H9 (cell line): ENCODE data around the gene UBE2E1. TPM values are rescaled to one million over a fixed set of nuclear protein-coding genes. Genes with fewer than 3 reads are reported as not detected.

Source experiments
- DNase-seq: peaks from one replicate; pipeline ENCODE4 v3.0.0-alpha.2; 2017
- H2AFZ ChIP-seq: one replicate; pipeline ENCODE4 v1.6.1; 2013; ENCODE audit warnings: mild to moderate bottlenecking, low read length, control low read depth, moderate library complexity
- H2AK5ac ChIP-seq: 2 replicates; pipeline ENCODE4 v1.6.1; 2013; ENCODE audit warnings: low read length, control low read depth, mixed read lengths; ENCODE audit not compliant: insufficient read length
- H2BK120ac ChIP-seq: one replicate; pipeline ENCODE4 v1.6.1; 2013; ENCODE audit warnings: low read depth, mild to moderate bottlenecking, low read length, control low read depth, inconsistent platforms; ENCODE audit not compliant: poor library complexity, severe bottlenecking
- H2BK12ac ChIP-seq: 2 replicates; pipeline ENCODE4 v1.6.1; 2013; ENCODE audit warnings: low read length, control low read depth, mixed read lengths, low read depth; ENCODE audit not compliant: insufficient read length
- H2BK15ac ChIP-seq: 2 replicates; pipeline ENCODE4 v1.6.1; 2013; ENCODE audit warnings: low read depth, low read length, control low read depth
- H2BK20ac ChIP-seq: one replicate; pipeline ENCODE4 v1.6.1; 2013; ENCODE audit warnings: low read depth, mild to moderate bottlenecking, low read length, control low read depth, inconsistent platforms; ENCODE audit not compliant: poor library complexity, severe bottlenecking
- H2BK5ac ChIP-seq: 2 replicates; pipeline ENCODE4 v1.6.1; 2013; ENCODE audit warnings: low read length, control low read depth, mixed read lengths; ENCODE audit not compliant: insufficient read length
- H3K14ac ChIP-seq: 2 replicates; pipeline ENCODE4 v1.6.1; 2013; ENCODE audit warnings: low read length, control low read depth; ENCODE audit not compliant: insufficient read depth
- H3K18ac ChIP-seq: 2 replicates; pipeline ENCODE4 v1.6.1; 2013; ENCODE audit warnings: low read depth, mild to moderate bottlenecking, mixed read lengths, low read length, control low read depth; ENCODE audit not compliant: insufficient read length
- H3K23ac ChIP-seq: 2 replicates; pipeline ENCODE4 v1.6.1; 2013; ENCODE audit warnings: low read length, control low read depth, mixed read lengths, low read depth; ENCODE audit not compliant: insufficient read length
- H3K23me2 ChIP-seq: 2 replicates; pipeline ENCODE4 v1.6.1; 2013; ENCODE audit warnings: low read depth, mild to moderate bottlenecking, mixed read lengths, low read length, control low read depth; ENCODE audit not compliant: insufficient read length, poor library complexity, severe bottlenecking
- H3K27ac ChIP-seq: 2 replicates; pipeline ENCODE4 v1.5.1; 2013; ENCODE audit warnings: low read length, control low read depth, mixed read lengths, low read depth; ENCODE audit not compliant: insufficient read length
- H3K27me3 ChIP-seq: 2 replicates; pipeline ENCODE4 v1.6.1; 2013; ENCODE audit warnings: low read length, control low read depth, inconsistent platforms; ENCODE audit not compliant: insufficient read depth
- H3K4ac ChIP-seq: 2 replicates; pipeline ENCODE4 v1.6.1; 2013; ENCODE audit warnings: low read depth, mild to moderate bottlenecking, control low read depth, inconsistent platforms, low read length, moderate library complexity
- H3K4me1 ChIP-seq: 2 replicates; pipeline ENCODE4 v1.6.1; 2013; ENCODE audit warnings: low read length, control low read depth, inconsistent platforms; ENCODE audit not compliant: insufficient read depth
- H3K4me2 ChIP-seq: 2 replicates; pipeline ENCODE4 v1.6.1; 2013; ENCODE audit warnings: low read length, control low read depth, mixed read lengths; ENCODE audit not compliant: insufficient read length, insufficient read depth
- H3K56ac ChIP-seq: 2 replicates; pipeline ENCODE4 v1.6.1; 2013; ENCODE audit warnings: low read depth, mild to moderate bottlenecking, mixed read lengths, low read length, control low read depth; ENCODE audit not compliant: insufficient read length
- H3K79me1 ChIP-seq: 2 replicates; pipeline ENCODE4 v1.6.1; 2013; ENCODE audit warnings: low read depth, mild to moderate bottlenecking, moderate library complexity, low read length, control low read depth, inconsistent platforms; ENCODE audit not compliant: insufficient read depth, poor library complexity, severe bottlenecking
- H3K79me2 ChIP-seq: 2 replicates; pipeline ENCODE4 v1.6.1; 2013; ENCODE audit warnings: low read length, control low read depth, inconsistent platforms; ENCODE audit not compliant: insufficient read depth
- H3K9ac ChIP-seq: 2 replicates; pipeline ENCODE4 v1.6.1; 2013; ENCODE audit warnings: low read length, control low read depth, mixed read lengths; ENCODE audit not compliant: insufficient read length; ENCODE audit errors: extremely low read depth
- H3K9me3 ChIP-seq: one replicate; pipeline ENCODE4 v1.6.1; 2013; ENCODE audit warnings: low read depth, low read length, inconsistent platforms; ENCODE audit not compliant: control insufficient read depth
- H3T11ph ChIP-seq: one replicate; pipeline ENCODE4 v1.6.1; 2013; ENCODE audit warnings: mild to moderate bottlenecking, low read length, control low read depth, inconsistent platforms
- H4K20me1 ChIP-seq: one replicate; pipeline ENCODE4 v1.6.1; 2013; ENCODE audit not compliant: control insufficient read depth, insufficient read length, insufficient read depth
- H4K5ac ChIP-seq: 2 replicates; pipeline ENCODE4 v1.6.1; 2013; ENCODE audit warnings: low read depth, mild to moderate bottlenecking, mixed read lengths, low read length, control low read depth; ENCODE audit not compliant: insufficient read length
- H4K8ac ChIP-seq: replicated peaks from 2 replicates; pipeline ENCODE4 v1.6.1; 2013; ENCODE audit warnings: low read length, control low read depth, mixed read lengths, low read depth; ENCODE audit not compliant: insufficient read length
- H4K91ac ChIP-seq: 2 replicates; pipeline ENCODE4 v1.6.1; 2013; ENCODE audit warnings: low read depth, mild to moderate bottlenecking, moderate library complexity, mixed read lengths, low read length, control low read depth; ENCODE audit not compliant: insufficient read length
- H3K27ac Mint-ChIP-seq, 3 experiments: 2 replicates in 2 of 3; 3 replicates in 1 of 3; pipeline ENCODE4 v1.8.0; 2020 to 2021; ENCODE audit warnings: mixed read lengths in 3 of 3, mild to moderate bottlenecking in 1 of 3, moderate library complexity in 1 of 3
- H3K27me3 Mint-ChIP-seq: 2 replicates; pipeline ENCODE4 v1.8.0; 2021; ENCODE audit warnings: low read depth, mild to moderate bottlenecking, moderate library complexity, mixed read lengths
- H3K36me3 Mint-ChIP-seq, 3 experiments: 2 replicates in 2 of 3; 3 replicates in 1 of 3; pipeline ENCODE4 v1.8.0; 2020 to 2021; ENCODE audit warnings: low read depth in 3 of 3, mixed read lengths in 3 of 3; ENCODE audit not compliant: insufficient read depth in 1 of 3
- H3K4me1 Mint-ChIP-seq, 2 experiments: 2 replicates each; pipeline ENCODE4 v1.8.0; 2020; ENCODE audit warnings: mixed read lengths in 2 of 2
- H3K4me3 Mint-ChIP-seq, 2 experiments: 2 replicates in 1 of 2; 3 replicates in 1 of 2; pipeline ENCODE4 v1.8.0; 2020 to 2021; ENCODE audit warnings: mild to moderate bottlenecking in 2 of 2, mixed read lengths in 2 of 2, moderate library complexity in 1 of 2
- H3K9me3 Mint-ChIP-seq, 2 experiments: 2 replicates in 1 of 2; 3 replicates in 1 of 2; pipeline ENCODE4 v1.8.0; 2020; ENCODE audit warnings: mild to moderate bottlenecking in 2 of 2, mixed read lengths in 2 of 2, moderate library complexity in 1 of 2
- WGBS: extraction: QIAGEN DNeasy Blood & Tissue Kit; methylation state at CpG from one replicate; pipeline ENCODE4 v1.1.7; 2013; ENCODE audit warnings: missing lambda C conversion rate, low lambda C conversion rate, mixed read lengths; ENCODE audit not compliant: insufficient read length; ENCODE audit errors: extremely low coverage; 5-methylcytosine and 5-hydroxymethylcytosine counted together
- total RNA-seq: library from RNA; stranded (reverse); gene quantifications from 2 replicates; pipeline ENCODE4 v1.2.1, GENCODE V29; 2021
- TF ChIP-seq, protein P1 (sequence below): fragments of 200-600 bp; sonication (generic); conservative IDR thresholded peaks from 3 replicates; pipeline ENCODE4 v1.8.0; 2021; ENCODE audit warnings: antibody characterized with exemption, mild to moderate bottlenecking

Gene UBE2E1
- total RNA-seq, 1 experiment from 2014 or later: 142 TPM

- peak overlapping the region in 1 of 3 experiments; percentile 94; a peak in 2 of 7 replicates for H3K27ac Mint-ChIP-seq
- H3K27me3 ChIP-seq: no peaks in the 10 kb centered on the region
- H3K27me3 Mint-ChIP-seq: no peaks in the 10 kb centered on the region; the same call in 1 of the 2 replicates
- H3K9me3 Mint-ChIP-seq: no peaks in the 10 kb centered on the region
- no peak overlapping the region for H3K4ac ChIP-seq
- H2AFZ ChIP-seq: no peak overlapping the region
- H3K18ac ChIP-seq: no peak overlapping the region
- no peak overlapping the region for H2BK15ac ChIP-seq
- H3K79me2 ChIP-seq: peaks cover 12% of the 10 kb centered on the region; the same call in 1 of the 2 replicates
- no peak overlapping the region for H3T11ph ChIP-seq
- H4K20me1 ChIP-seq: no peaks in the 10 kb centered on the region
- H3K4me3 Mint-ChIP-seq: peak overlapping the region; percentile 53 to 99; a peak in 4 of 5 replicates
- H2BK12ac ChIP-seq: no peak overlapping the region
- peaks cover 37 to 39% of the 10 kb centered on the region in 2 experiments for H3K4me1 Mint-ChIP-seq
- H2BK120ac ChIP-seq: no peak overlapping the region
- H3K23me2 ChIP-seq: peaks cover 10% of the 10 kb centered on the region
- no peak overlapping the region for H2BK5ac ChIP-seq
- no peak for DNase-seq
- WGBS: no CpG with 5 or more reads among the region's 2 CpGs
- no peak overlapping the region for H2AK5ac ChIP-seq
- no peak overlapping the region for H4K5ac ChIP-seq
- H3K27ac ChIP-seq: peak overlapping the region; percentile 2
- TF ChIP-seq, protein P1, sequence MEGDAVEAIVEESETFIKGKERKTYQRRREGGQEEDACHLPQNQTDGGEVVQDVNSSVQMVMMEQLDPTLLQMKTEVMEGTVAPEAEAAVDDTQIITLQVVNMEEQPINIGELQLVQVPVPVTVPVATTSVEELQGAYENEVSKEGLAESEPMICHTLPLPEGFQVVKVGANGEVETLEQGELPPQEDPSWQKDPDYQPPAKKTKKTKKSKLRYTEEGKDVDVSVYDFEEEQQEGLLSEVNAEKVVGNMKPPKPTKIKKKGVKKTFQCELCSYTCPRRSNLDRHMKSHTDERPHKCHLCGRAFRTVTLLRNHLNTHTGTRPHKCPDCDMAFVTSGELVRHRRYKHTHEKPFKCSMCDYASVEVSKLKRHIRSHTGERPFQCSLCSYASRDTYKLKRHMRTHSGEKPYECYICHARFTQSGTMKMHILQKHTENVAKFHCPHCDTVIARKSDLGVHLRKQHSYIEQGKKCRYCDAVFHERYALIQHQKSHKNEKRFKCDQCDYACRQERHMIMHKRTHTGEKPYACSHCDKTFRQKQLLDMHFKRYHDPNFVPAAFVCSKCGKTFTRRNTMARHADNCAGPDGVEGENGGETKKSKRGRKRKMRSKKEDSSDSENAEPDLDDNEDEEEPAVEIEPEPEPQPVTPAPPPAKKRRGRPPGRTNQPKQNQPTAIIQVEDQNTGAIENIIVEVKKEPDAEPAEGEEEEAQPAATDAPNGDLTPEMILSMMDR: no peak
- no peak overlapping the region for H2BK20ac ChIP-seq
- no peaks in the 10 kb centered on the region for H3K9me3 ChIP-seq
- H3K4me1 ChIP-seq: no peaks in the 10 kb centered on the region; the same call in 1 of the 2 replicates
- no peak overlapping the region for H4K91ac ChIP-seq
- H3K56ac ChIP-seq: no peak overlapping the region
- peaks cover 3% of the 10 kb centered on the region for H3K79me1 ChIP-seq
- no peak overlapping the region for H3K9ac ChIP-seq
- no peak overlapping the region for H3K23ac ChIP-seq
- H4K8ac ChIP-seq: no peak overlapping the region
- H3K36me3 Mint-ChIP-seq: peaks cover 31 to 48% (median 39%) of the 10 kb centered on the region in 3 experiments
- no peak overlapping the region for H3K14ac ChIP-seq
- no peak overlapping the region for H3K4me2 ChIP-seq
These were observed 113.9 kb downstream of the UBE2E1 start for GRCh38 chr3:23919628-23920027.
